Stimulated activated naive CD8-positive, alpha-beta T cell treated with anti-CD3 and anti-CD28 coated beads, Interleukin-15, Interleukin-2, amounts not matched to agents 100 U/mL and 50 U/mL, for 24 hours (primary cell): ENCODE measurements around the gene GFER.
"Not testable (repeated sequence)": the region's sequence is repeated elsewhere in the genome, so short reads cannot be mapped to it uniquely, and the experiment has no call there.

Source experiments
- ATAC-seq: fragments of 150-1000 bp; cut with Tn5 transposase; one replicate; pipeline ENCODE4 v1.10.0; 2021
- DNase-seq: peaks from one replicate; pipeline ENCODE4 v3.0.0; 2021

Gene GFER

GRCh38 chr16:1983544-1984346 is at the start of gene GFER:
GFER (plus strand) TSS chr16:1984193; CDS start chr16:1984219, 26 bp downstream.
- ATAC-seq (peak; percentile 87), DNase-seq (peak; percentile 86)

GRCh38 chr16:1936945-1937479 is 47.0 kb upstream of the GFER start:
- ATAC-seq (no peak), DNase-seq (no peak)

GRCh38 chr16:1938316-1938715 is 45.7 kb upstream of the GFER start:
- no peak for DNase-seq
- ATAC-seq, result no peak

GRCh38 chr16:1938910-1939309 is 45.1 kb upstream of the GFER start:
- DNase-seq, result no peak
- no peak for ATAC-seq

GRCh38 chr16:1939833-1940232 is 44.2 kb upstream of the GFER start:
- not testable (repeated sequence) for ATAC-seq

GRCh38 chr16:1940273-1941161 is 43.5 kb upstream of the GFER start:
- DNase-seq (no peak), ATAC-seq (no peak)

More at GRCh38 chr16:1939833-1940232, 44.2 kb upstream of the GFER start:
- DNase-seq, result not testable (repeated sequence)

GRCh38 chr16:1941162-1942046 is 42.6 kb upstream of the GFER start:
- ATAC-seq (no peak), DNase-seq (no peak)

GRCh38 chr16:1942047-1942809 is 41.8 kb upstream of the GFER start:
- ATAC-seq, result no peak
- no peak for DNase-seq

GRCh38 chr16:1942810-1943726 is 40.9 kb upstream of the GFER start, which contains the start of gene MSRB1:
MSRB1 (minus strand) TSS chr16:1943199; CDS start chr16:1943156, 43 bp downstream.
- peak; percentile 100 for DNase-seq
- peak; percentile 97 for ATAC-seq

- no peak for ATAC-seq
- no peak for DNase-seq
These were observed 39.3 kb upstream of the GFER start for GRCh38 chr16:1944612-1945199.

- ATAC-seq, result no peak
- no peak for DNase-seq
These were observed 38.2 kb upstream of the GFER start for GRCh38 chr16:1945559-1946391.

GRCh38 chr16:1946495-1947368 is 37.3 kb upstream of the GFER start:
- DNase-seq (no peak), ATAC-seq (no peak)

GRCh38 chr16:1947369-1947670 is 36.7 kb upstream of the GFER start:
- ATAC-seq (no peak), DNase-seq (no peak)

GRCh38 chr16:1949507-1949906 is 34.5 kb upstream of the GFER start:
- ATAC-seq (no peak), DNase-seq (no peak)

GRCh38 chr16:1950047-1950446 is 33.9 kb upstream of the GFER start:
- no peak for DNase-seq
- no peak for ATAC-seq

GRCh38 chr16:1950559-1950958 is 33.4 kb upstream of the GFER start:
- DNase-seq, result no peak

GRCh38 chr16:1953734-1954133 is 30.3 kb upstream of the GFER start:
- DNase-seq (no peak), ATAC-seq (no peak)

More at GRCh38 chr16:1950559-1950958, 33.4 kb upstream of the GFER start:
- no peak for ATAC-seq
